PFSK-1 (cell line): ENCODE results near the gene PIGK. TPM values are rescaled to one million over a fixed set of nuclear protein-coding genes. Genes with fewer than 3 reads are reported as not detected.

Experiments used
- FOXP2 ChIP-seq: optimal IDR thresholded peaks from 2 replicates; pipeline ENCODE3; 2011; ENCODE audit warnings: borderline replicate concordance, control low read depth, inconsistent platforms; ENCODE audit not compliant: insufficient read depth; ENCODE audit errors: extremely low read length, extremely low read depth
- POLR2AphosphoS5 ChIP-seq: IDR thresholded peaks from 2 replicates; pipeline ENCODE4 v1.6.1; 2012; ENCODE audit warnings: low read depth, mild to moderate bottlenecking, control low read depth, low read length, moderate library complexity
- REST ChIP-seq, 2 experiments: IDR thresholded peaks; 2 replicates each; pipeline versions ENCODE4 v1.6.1 to v1.8.0; 2011 to 2012; ENCODE audit warnings: low read depth in 2 of 2, low read length in 2 of 2, control low read depth in 1 of 2, inconsistent platforms in 1 of 2, mild to moderate bottlenecking in 1 of 2, moderate library complexity in 1 of 2; ENCODE audit not compliant: insufficient read depth in 1 of 2
- SIN3A ChIP-seq: IDR thresholded peaks from 2 replicates; pipeline ENCODE4 v1.6.1; 2012; ENCODE audit warnings: mild to moderate bottlenecking, low read length, moderate library complexity, borderline replicate concordance; ENCODE audit not compliant: insufficient read depth
- TAF1 ChIP-seq: IDR thresholded peaks from 2 replicates; pipeline ENCODE4 v1.6.1; 2012; ENCODE audit warnings: low read length, control low read depth, borderline replicate concordance; ENCODE audit not compliant: insufficient read depth
- polyA plus RNA-seq: library from polyadenylated mRNA; unstranded; fragments of >200 nt; gene quantifications from one replicate; pipeline ENCODE4 v1.2.1, GENCODE V29; 2012; ENCODE audit warnings: low read depth, missing spikeins; ENCODE audit not compliant: insufficient read length

Gene PIGK
- 12.1 TPM for polyA plus RNA-seq

GRCh38 chr1:77219166-77219887 is at the start of gene PIGK:
TSS of gene PIGK (minus strand) at chr1:77219430. CDS start at chr1:77219402, 28 bp downstream.
- peak; percentile 92 for TF ChIP-seq POLR2AphosphoS5
- TF ChIP-seq REST (IDR thresholded peaks at IDR 0.05; ENCODE audit: insufficient read depth in 1 of 2, low read depth in 2 of 2, low read length in 2 of 2) = peak in 1 of 2 experiments; percentile 56; a peak in 1 of 4 replicates
- TF ChIP-seq SIN3A = 0 out of 2 replicates have a peak, but pooled peaks have one; percentile 86
- TF ChIP-seq FOXP2 = peak; percentile 85
- peak; percentile 92; the same call in 1 of the 2 replicates for TF ChIP-seq TAF1

GRCh38 chr1:77267035-77267434 is 47.8 kb upstream of the PIGK start:
- TF ChIP-seq TAF1 (no peak), POLR2AphosphoS5 (no peak), REST (IDR thresholded peaks at IDR 0.05; ENCODE audit: insufficient read depth in 1 of 2, low read depth in 2 of 2, low read length in 2 of 2) (no peak), SIN3A (no peak), FOXP2 (no peak)

- TF ChIP-seq TAF1 (no peak), POLR2AphosphoS5 (no peak), REST (IDR thresholded peaks at IDR 0.05; ENCODE audit: insufficient read depth in 1 of 2, low read depth in 2 of 2, low read length in 2 of 2) (no peak), FOXP2 (no peak), SIN3A (no peak)
Measured at GRCh38 chr1:77265180-77265579, 46.0 kb upstream of the PIGK start.

- no peak for TF ChIP-seq SIN3A
- no peak for TF ChIP-seq FOXP2
- no peak for TF ChIP-seq POLR2AphosphoS5
- TF ChIP-seq REST (IDR thresholded peaks at IDR 0.05; ENCODE audit: insufficient read depth in 1 of 2, low read depth in 2 of 2, low read length in 2 of 2) = no peak
- TF ChIP-seq TAF1 = no peak
Measured at GRCh38 chr1:77263708-77264107, 44.5 kb upstream of the PIGK start.
